ENCODE data around the gene PRB4. TPM values are rescaled to one million over a fixed set of nuclear protein-coding genes. Genes with fewer than 3 reads are reported as not detected.

PRB4 gene
- total and polyA plus RNA-seq, 10 of the 15 experiments (the other 5 are each of a cell fraction or from before 2014, with no cell fraction given): not detected

- H3K9me3 ChIP-seq (replicated peaks; ENCODE audit: control insufficient read depth, insufficient read depth, low read length): no peaks in the 10 kb centered on the region
- H3K4me2 ChIP-seq (ENCODE audit: control insufficient read depth, insufficient read depth): no peak overlapping the region
- FAIRE-seq (no peak), ATAC-seq (no peak), DNase-seq (ENCODE audit: low read depth, low spot score) (no peak)
- ChIA-PET RAD21 (ENCODE audit: unreplicated experiment) (no interaction called here), POLR2A (no interaction called here), CTCF (no interaction called here), SMC1A (ENCODE audit: uncharacterized antibody, unreplicated experiment) (no interaction called here)
- no peaks in the 10 kb centered on the region for H3K36me3 ChIP-seq (ENCODE audit: control insufficient read depth in 2 of 2, insufficient read depth in 2 of 2, low read length in 1 of 2)
- no peaks in the 10 kb centered on the region for H3K4me1 ChIP-seq (ENCODE audit: control insufficient read depth, insufficient read depth, low read length)
- H3K79me2 ChIP-seq (ENCODE audit: control insufficient read depth, insufficient read depth, low read length): no peaks in the 10 kb centered on the region
- in situ Hi-C loops (cut with MboI): no loop called here
- no peaks in the 10 kb centered on the region for H4K20me1 ChIP-seq (ENCODE audit: control insufficient read depth, insufficient read depth)
- WGBS (ENCODE audit: insufficient coverage, insufficient replicate concordance, low lambda C conversion rate, missing lambda C conversion rate): 50% methylated on average over 2 of the region's 2 CpGs
- BruUV-seq (replicated peaks): no TSS peak
- intact Hi-C loops (cut with micrococcal nuclease; ENCODE audit: unreplicated experiment): no loop called here
- TF ChIP-seq CHD1 (IDR thresholded peaks at IDR 0.05; ENCODE audit: low read depth, low read length) (no peak), E2F4 (IDR thresholded peaks at IDR 0.05; ENCODE audit: low read depth, low read length) (no peak), CEBPB (IDR thresholded peaks at IDR 0.05; ENCODE audit: borderline replicate concordance in 1 of 2, low read depth in 2 of 2, low read length in 2 of 2) (no peak), RBBP5 (conservative IDR thresholded peaks at IDR 0.05) (no peak), BRCA1 (IDR thresholded peaks at IDR 0.05; ENCODE audit: low read depth, low read length) (no peak), DPF2 (IDR thresholded peaks at IDR 0.05) (no peak), RELA (IDR thresholded peaks at IDR 0.05; ENCODE audit: borderline replicate concordance, partially characterized antibody) (no peak)
- TF ChIP-seq, protein P1, sequence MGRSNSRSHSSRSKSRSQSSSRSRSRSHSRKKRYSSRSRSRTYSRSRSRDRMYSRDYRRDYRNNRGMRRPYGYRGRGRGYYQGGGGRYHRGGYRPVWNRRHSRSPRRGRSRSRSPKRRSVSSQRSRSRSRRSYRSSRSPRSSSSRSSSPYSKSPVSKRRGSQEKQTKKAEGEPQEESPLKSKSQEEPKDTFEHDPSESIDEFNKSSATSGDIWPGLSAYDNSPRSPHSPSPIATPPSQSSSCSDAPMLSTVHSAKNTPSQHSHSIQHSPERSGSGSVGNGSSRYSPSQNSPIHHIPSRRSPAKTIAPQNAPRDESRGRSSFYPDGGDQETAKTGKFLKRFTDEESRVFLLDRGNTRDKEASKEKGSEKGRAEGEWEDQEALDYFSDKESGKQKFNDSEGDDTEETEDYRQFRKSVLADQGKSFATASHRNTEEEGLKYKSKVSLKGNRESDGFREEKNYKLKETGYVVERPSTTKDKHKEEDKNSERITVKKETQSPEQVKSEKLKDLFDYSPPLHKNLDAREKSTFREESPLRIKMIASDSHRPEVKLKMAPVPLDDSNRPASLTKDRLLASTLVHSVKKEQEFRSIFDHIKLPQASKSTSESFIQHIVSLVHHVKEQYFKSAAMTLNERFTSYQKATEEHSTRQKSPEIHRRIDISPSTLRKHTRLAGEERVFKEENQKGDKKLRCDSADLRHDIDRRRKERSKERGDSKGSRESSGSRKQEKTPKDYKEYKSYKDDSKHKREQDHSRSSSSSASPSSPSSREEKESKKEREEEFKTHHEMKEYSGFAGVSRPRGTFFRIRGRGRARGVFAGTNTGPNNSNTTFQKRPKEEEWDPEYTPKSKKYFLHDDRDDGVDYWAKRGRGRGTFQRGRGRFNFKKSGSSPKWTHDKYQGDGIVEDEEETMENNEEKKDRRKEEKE (IDR thresholded peaks at IDR 0.05): no peak
- H3K4me3 ChIP-seq: no peak overlapping the region
- H2AFZ ChIP-seq (ENCODE audit: control insufficient read depth, low read depth, low read length): no peak overlapping the region
- no peak overlapping the region for H3K27ac ChIP-seq (ENCODE audit: control insufficient read depth, insufficient read depth)
- no peaks in the 10 kb centered on the region for H3K27me3 ChIP-seq (replicated peaks in 1 of 2; ENCODE audit: control insufficient read depth in 2 of 2, insufficient read depth in 2 of 2, low read length in 1 of 2)
- no peak overlapping the region for H3K9ac ChIP-seq (ENCODE audit: control insufficient read depth, insufficient read depth, low read length)
Measured at GRCh38 chr12:11307143-11307542, 3.1 kb downstream of the PRB4 start.
